KMS-11 (cell line): Measurements from ENCODE around the gene FOXM1.

ENCODE experiments used
- H2AFZ ChIP-seq: fragments of 200-600 bp; sonication (generic); 2 replicates; pipeline ENCODE4 v1.6.1; 2016; ENCODE audit warnings: antibody characterized with exemption, mixed run types, low read depth
- H3K27ac ChIP-seq: fragments of 200-600 bp; sonication (generic); 2 replicates; pipeline ENCODE4 v1.6.1; 2016; ENCODE audit warnings: mild to moderate bottlenecking, mixed run types
- H3K27me3 ChIP-seq: fragments of 200-600 bp; sonication (generic); 2 replicates; pipeline ENCODE4 v1.6.1; 2017; ENCODE audit warnings: mild to moderate bottlenecking, low read depth, mixed run types, moderate library complexity; ENCODE audit not compliant: insufficient read depth
- H3K36me3 ChIP-seq: fragments of 200-600 bp; sonication (generic); 2 replicates; pipeline ENCODE4 v1.6.1; 2017; ENCODE audit warnings: mild to moderate bottlenecking, mixed run types; ENCODE audit not compliant: insufficient read depth
- H3K4me1 ChIP-seq: fragments of 200-600 bp; sonication (generic); 2 replicates; pipeline ENCODE4 v1.6.1; 2016; ENCODE audit warnings: mild to moderate bottlenecking, low read depth, mixed run types; ENCODE audit not compliant: poor library complexity, severe bottlenecking
- H3K4me2 ChIP-seq: fragments of 200-600 bp; sonication (generic); 2 replicates; pipeline ENCODE4 v1.7.0; 2016; ENCODE audit warnings: mild to moderate bottlenecking, mixed run types
- H3K4me3 ChIP-seq: fragments of 200-600 bp; sonication (generic); IDR thresholded peaks from 2 replicates; pipeline ENCODE4 v1.6.1; 2017; ENCODE audit warnings: low read depth, low read length, mixed read lengths; ENCODE audit not compliant: insufficient read depth
- H3K79me2 ChIP-seq: fragments of 200-600 bp; sonication (generic); 2 replicates; pipeline ENCODE4 v1.6.1; 2016; ENCODE audit warnings: low read depth, mixed run types; ENCODE audit not compliant: insufficient read depth
- H3K9ac ChIP-seq: fragments of 200-600 bp; sonication (generic); 2 replicates; pipeline ENCODE4 v1.6.1; 2016; ENCODE audit warnings: mild to moderate bottlenecking, mixed run types
- H4K20me1 ChIP-seq: fragments of 200-600 bp; sonication (generic); 2 replicates; pipeline ENCODE4 v1.6.1; 2016; ENCODE audit warnings: mild to moderate bottlenecking, mixed run types; ENCODE audit not compliant: insufficient read depth
- CTCF ChIP-seq: fragments of 200-600 bp; sonication (generic); conservative IDR thresholded peaks from 2 replicates; pipeline ENCODE4 v1.6.1; 2017; ENCODE audit warnings: low read depth, mild to moderate bottlenecking, antibody characterized with exemption, low read length, moderate library complexity, mixed read lengths

FOXM1 gene

GRCh38 chr12:2858334-2858733 lies 18.6 kb downstream of the FOXM1 start:
- no peaks in the 10 kb centered on the region for H4K20me1 ChIP-seq
- no peaks in the 10 kb centered on the region; the same call in 1 of the 2 replicates for H3K36me3 ChIP-seq
- no peak overlapping the region for H3K9ac ChIP-seq
- no peak overlapping the region for H3K27ac ChIP-seq
- no peak overlapping the region for H3K4me2 ChIP-seq
- H3K4me1 ChIP-seq = no peaks in the 10 kb centered on the region
- H3K27me3 ChIP-seq = no peaks in the 10 kb centered on the region
- no peak overlapping the region for H3K4me3 ChIP-seq
- H2AFZ ChIP-seq = no peak overlapping the region
- no peaks in the 10 kb centered on the region for H3K79me2 ChIP-seq
- no peak for TF ChIP-seq CTCF

- Histone ChIP-seq H3K36me3 (no peaks in the 10 kb centered on the region; the same call in 1 of the 2 replicates), H3K4me2 (no peak overlapping the region), H4K20me1 (no peaks in the 10 kb centered on the region), H3K4me3 (no peak overlapping the region), H3K27ac (no peak overlapping the region), H3K4me1 (no peaks in the 10 kb centered on the region), H3K9ac (no peak overlapping the region), H3K79me2 (no peaks in the 10 kb centered on the region), H3K27me3 (no peaks in the 10 kb centered on the region), H2AFZ (no peak overlapping the region)
- no peak for TF ChIP-seq CTCF
These were observed 19.4 kb downstream of the FOXM1 start for GRCh38 chr12:2857576-2857975.

GRCh38 chr12:2857021-2857431 lies 19.9 kb downstream of the FOXM1 start, which contains the start of gene TEX52:
TEX52 (minus strand) TSS chr12:2857039; CDS start chr12:2857026, 13 bp downstream.
- Histone ChIP-seq H3K4me1 (no peaks in the 10 kb centered on the region), H3K27me3 (no peaks in the 10 kb centered on the region), H3K79me2 (no peaks in the 10 kb centered on the region), H3K9ac (no peak within 1 kb of the TSS), H3K36me3 (no peaks in the 10 kb centered on the region; the same call in 1 of the 2 replicates), H3K4me2 (no peak within 1 kb of the TSS), H4K20me1 (no peaks in the 10 kb centered on the region), H2AFZ (no peak within 1 kb of the TSS), H3K27ac (no peak within 1 kb of the TSS), H3K4me3 (no peak within 1 kb of the TSS)
- TF ChIP-seq CTCF = no peak

- Histone ChIP-seq H3K79me2 (no peaks in the 10 kb centered on the region), H4K20me1 (no peaks in the 10 kb centered on the region), H3K27ac (no peak overlapping the region), H3K4me3 (no peak overlapping the region), H3K27me3 (no peaks in the 10 kb centered on the region), H3K9ac (no peak overlapping the region), H3K36me3 (no peaks in the 10 kb centered on the region; the same call in 1 of the 2 replicates), H3K4me1 (no peaks in the 10 kb centered on the region), H3K4me2 (no peak overlapping the region), H2AFZ (no peak overlapping the region)
- no peak for TF ChIP-seq CTCF
These were observed 20.9 kb downstream of the FOXM1 start for GRCh38 chr12:2856051-2856450.
